K562 (cell line): ENCODE measurements around the gene KIF26B. TPM values are rescaled to one million over a fixed set of nuclear protein-coding genes. Genes with fewer than 3 reads are reported as not detected.

Experiments
- ATAC-seq: fragments of 200-7000 bp; cut with Tn5 transposase; 3 replicates; pipeline ENCODE4 v1.9.1; 2020; ENCODE audit warnings: moderate library complexity
- BruUV-seq: library from RNA; stranded (reverse); fragments of 400-500 nt; replicated peaks from 2 replicates; lab custom pipeline; 2021; lab: Mats Ljungman, UMichigan
- CTCF ChIA-PET: fragments of 300-600 bp; formaldehyde crosslinking; extraction: SDS; loops from one replicate; lab custom pipeline; 2021; ENCODE audit warnings: low intra/inter-chr PET ratio; lab: Yijun Ruan, JAX
- POLR2A ChIA-PET: fragments of 300-600, 350-650 bp; sonication (Branson Sonifier 250); formaldehyde crosslinking; extraction: SDS; loops from one replicate; lab custom pipeline; 2021; ENCODE audit warnings: antibody characterized with exemption, inconsistent platforms; lab: Yijun Ruan, JAX
- DNase-seq, 4 experiments: peaks; one replicate each; pipeline versions ENCODE4 v3.0.0 to v3.0.0-alpha.2; 2011 to 2018; ENCODE audit warnings: low spot score in 3 of 4, mixed read lengths in 3 of 4; ENCODE audit errors: extremely low read depth in 1 of 4
- FAIRE-seq: peaks from 2 replicates; lab custom pipeline; 2011; peaks lifted over from hg19 to GRCh38; lab: Jason Lieb, UNC
- H2AFZ ChIP-seq: 2 replicates; pipeline ENCODE4 v1.6.0; 2011; ENCODE audit warnings: low read depth, low read length, control low read depth, inconsistent platforms
- H3K27ac ChIP-seq: fragments of 200-600 bp; 3 replicates; pipeline ENCODE4 v1.8.0; 2011; ENCODE audit warnings: low read depth, mild to moderate bottlenecking, control low read depth, inconsistent platforms, low read length, moderate library complexity, mixed read lengths; ENCODE audit errors: extremely low read depth
- H3K27me3 ChIP-seq, 2 experiments: fragments of 300-600 bp in 1 of 2; 2 replicates in 1 of 2; 3 replicates in 1 of 2; pipeline versions ENCODE4 v1.6.0 to v1.8.0; 2011; ENCODE audit warnings: inconsistent platforms in 2 of 2, low read length in 2 of 2, mild to moderate bottlenecking in 1 of 2, mixed read lengths in 1 of 2, moderate library complexity in 1 of 2; ENCODE audit not compliant: control insufficient read depth in 2 of 2, insufficient read depth in 2 of 2
- H3K36me3 ChIP-seq: fragments of 300-600 bp; 3 replicates; pipeline ENCODE4 v1.8.0; 2011; ENCODE audit warnings: mild to moderate bottlenecking, low read length, inconsistent platforms; ENCODE audit not compliant: control insufficient read depth, insufficient read depth
- H3K4me1 ChIP-seq, 2 experiments: fragments of 200-600 bp in 1 of 2; replicated peaks in 1 of 2; 2 replicates in 1 of 2; 3 replicates in 1 of 2; pipeline versions ENCODE4 v1.5.1 to v1.8.0; 2011; ENCODE audit warnings: inconsistent platforms in 2 of 2, low read length in 2 of 2, mild to moderate bottlenecking in 1 of 2, mixed read lengths in 1 of 2, moderate library complexity in 1 of 2; ENCODE audit not compliant: control insufficient read depth in 2 of 2, insufficient read depth in 2 of 2
- H3K4me2 ChIP-seq: 2 replicates; pipeline ENCODE4 v1.6.1; 2011; ENCODE audit warnings: low read length, control low read depth, inconsistent platforms, mixed read lengths; ENCODE audit not compliant: insufficient read depth
- H3K4me3 ChIP-seq: fragments of 200-600 bp; sonication (generic), shearing (Covaris generic); 2 replicates; pipeline ENCODE4 v1.5.1; 2016; ENCODE audit warnings: control low read depth, inconsistent platforms
- H3K79me2 ChIP-seq: fragments of 200-600 bp; 3 replicates; pipeline ENCODE4 v1.8.0; 2011; ENCODE audit warnings: low read length, inconsistent platforms; ENCODE audit not compliant: control insufficient read depth, insufficient read depth
- H3K9ac ChIP-seq, 2 experiments: 2 replicates each; pipeline versions ENCODE4 v1.6.0 to v1.6.1; 2011; ENCODE audit warnings: low read depth in 2 of 2, low read length in 2 of 2, control low read depth in 1 of 2, inconsistent platforms in 1 of 2, mild to moderate bottlenecking in 1 of 2, mixed read lengths in 1 of 2; ENCODE audit not compliant: insufficient read depth in 1 of 2
- H3K9me1 ChIP-seq: one replicate; pipeline ENCODE4 v1.6.0; 2011; ENCODE audit warnings: inconsistent platforms, mild to moderate bottlenecking, low read length, moderate library complexity; ENCODE audit not compliant: control insufficient read depth, insufficient read depth
- H3K9me3 ChIP-seq: replicated peaks from 2 replicates; pipeline ENCODE4 v1.5.1; 2011; ENCODE audit warnings: low read depth, low read length, inconsistent platforms; ENCODE audit not compliant: control insufficient read depth, insufficient read depth
- H4K20me1 ChIP-seq: replicated peaks from 2 replicates; pipeline ENCODE4 v1.6.1; 2011; ENCODE audit warnings: low read length, inconsistent platforms, mixed read lengths; ENCODE audit not compliant: control insufficient read depth, insufficient read depth
- BHLHE40 ChIP-seq: IDR thresholded peaks from 2 replicates; pipeline ENCODE4 v1.6.1; 2011; ENCODE audit warnings: low read length, improper control_type of control experiment
- CEBPB ChIP-seq: fragments of 450-650 bp; IDR thresholded peaks from 2 replicates; pipeline ENCODE4 v1.6.1; 2016; ENCODE audit warnings: missing genetic modification characterization, missing compliant biosample characterization
- MIER1 ChIP-seq: fragments of 450-650 bp; IDR thresholded peaks from 2 replicates; pipeline ENCODE4 v1.6.1; 2016; ENCODE audit warnings: antibody characterized with exemption, mild to moderate bottlenecking, low read depth
- NELFE ChIP-seq: IDR thresholded peaks from 2 replicates; pipeline ENCODE4 v1.6.1; 2011; ENCODE audit warnings: mild to moderate bottlenecking; ENCODE audit not compliant: insufficient read depth, insufficient read length
- NFXL1 ChIP-seq: fragments of 450-650 bp; formaldehyde crosslinking; IDR thresholded peaks from 2 replicates; pipeline ENCODE4 v1.4.0; 2021; ENCODE audit warnings: mild to moderate bottlenecking
- PHB2 ChIP-seq: fragments of 450-650 bp; IDR thresholded peaks from 2 replicates; pipeline ENCODE4 v1.6.1; 2017; ENCODE audit warnings: low read depth
- RAD51 ChIP-seq: fragments of 450-650 bp; IDR thresholded peaks from 2 replicates; pipeline ENCODE4 v1.7.1; 2016; ENCODE audit warnings: low read depth, mild to moderate bottlenecking, borderline replicate concordance
- RHOXF2B ChIP-seq: fragments of 250-450 bp; sonication (Bioruptor Pico); conservative IDR thresholded peaks from 2 replicates; pipeline ENCODE4 v1.5.1; 2021
- SIN3A ChIP-seq, 2 experiments: fragments of 150-350 bp in 1 of 2; IDR thresholded peaks; 2 replicates each; pipeline ENCODE4 v1.6.1; 2011 to 2016; ENCODE audit warnings: borderline replicate concordance in 2 of 2, low read depth in 2 of 2, low read length in 2 of 2, mild to moderate bottlenecking in 2 of 2, moderate library complexity in 2 of 2; ENCODE audit not compliant: control insufficient read depth in 1 of 2
- TFE3 ChIP-seq: fragments of 450-650 bp; formaldehyde crosslinking; IDR thresholded peaks from 2 replicates; pipeline ENCODE4 v1.4.0; 2020; ENCODE audit warnings: mild to moderate bottlenecking, mixed read lengths
- TOE1 ChIP-seq, 2 experiments: fragments of 450-650 bp in 1 of 2; sonication (generic) in 1 of 2; formaldehyde crosslinking in 1 of 2; IDR thresholded peaks; 2 replicates each; pipeline versions ENCODE4 v1.7.1 to v1.8.0; 2016 to 2022; ENCODE audit warnings: borderline replicate concordance in 2 of 2, mild to moderate bottlenecking in 2 of 2, antibody characterized with exemption in 1 of 2, inconsistent platforms in 1 of 2, low read depth in 1 of 2, missing genetic modification reagents in 1 of 2, moderate library complexity in 1 of 2
- ZBTB17 ChIP-seq: fragments of 450-650 bp; formaldehyde crosslinking; IDR thresholded peaks from 2 replicates; pipeline ENCODE4 v1.4.0; 2020; ENCODE audit warnings: mild to moderate bottlenecking
- ZNF707 ChIP-seq: fragments of 250-450 bp; sonication (Bioruptor Pico); conservative IDR thresholded peaks from 2 replicates; pipeline ENCODE4 v1.8.0; 2022; ENCODE audit warnings: inconsistent platforms, mild to moderate bottlenecking, moderate library complexity
- WGBS: fragments of 100-300 bp; shearing (Covaris generic); methylation state at CpG from one replicate; pipeline ENCODE4 v1.1.6; 2016; ENCODE audit warnings: low coverage, mixed read lengths; ENCODE audit not compliant: insufficient coverage; ENCODE audit errors: missing lambda C conversion rate; 5-methylcytosine and 5-hydroxymethylcytosine counted together
- in situ Hi-C: fragments of 300-500 bp; cut with MboI; formaldehyde crosslinking; loops from 4 replicates; pipeline ENCODE4 v1.15.0; 2018; ENCODE audit warnings: inconsistent platforms, mixed read lengths
- intact Hi-C: fragments of 100-400 bp; cut with micrococcal nuclease; formaldehyde crosslinking; loops from 2 replicates; pipeline ENCODE4 v1.14.2; 2022
- polyA plus RNA-seq, 8 experiments: library from polyadenylated mRNA; depleted of rRNA in 4 of 8; stranded (reverse) in 5 of 8; unstranded in 3 of 8; fragments of >200 nt; fragmentation: Nextera tagmentation in 2 of 8; fragmentation: Illumina TruSeq in 1 of 8; extraction: Ambion mirVana in 2 of 8; extraction: Trizol in 1 of 8; gene quantifications; 2 replicates each; pipeline versions ENCODE4 v1.2.1 to v1.2.3, GENCODE V29; 2011 to 2014; ENCODE audit warnings: inconsistent platforms in 1 of 8, missing spikeins in 1 of 8
- total RNA-seq, 7 experiments: library from RNA; depleted of rRNA in 6 of 7; stranded (reverse); fragments of >200 nt in 6 of 7; fragmentation: Illumina TruSeq in 2 of 7; extraction: Trizol in 2 of 7; gene quantifications; 2 replicates each; pipeline versions ENCODE4 v1.2.1 to v1.2.3, GENCODE V29; 2011 to 2021; ENCODE audit warnings: low replicate concordance in 1 of 7

KIF26B gene
- total and polyA plus RNA-seq, 9 of the 15 experiments (the other 6 are each of a cell fraction or from before 2014, with no cell fraction given): 0.02 to 0.08 (median 0.03) TPM; not detected in 6

- Histone ChIP-seq H3K9me1 (no peaks in the 10 kb centered on the region), H3K4me3 (no peak overlapping the region)
- WGBS: under 1% methylated on average over 15 of the region's 15 CpGs
Observed at GRCh38 chr1:245583575-245584330, 429.0 kb downstream of the KIF26B start.

More at GRCh38 chr1:245583575-245584330, 429.0 kb downstream of the KIF26B start:
- Histone ChIP-seq H2AFZ (no peak overlapping the region), H3K27ac (no peak overlapping the region), H3K27me3 (peaks cover 38 to 72% of the 10 kb centered on the region in 2 experiments), H3K79me2 (no peaks in the 10 kb centered on the region), H4K20me1 (no peaks in the 10 kb centered on the region), H3K4me2 (no peak overlapping the region), H3K9me3 (no peaks in the 10 kb centered on the region), H3K36me3 (no peaks in the 10 kb centered on the region), H3K9ac (no peak overlapping the region), H3K4me1 (no peaks in the 10 kb centered on the region)
- ChIA-PET POLR2A (no interaction called here), CTCF (no interaction called here)
- BruUV-seq: no TSS peak
- in situ Hi-C loops: no loop called here
- ATAC-seq (no peak), DNase-seq (no peak), FAIRE-seq (no peak)
- TF ChIP-seq MIER1 (no peak), BHLHE40 (peak; percentile 8; the same call in 1 of the 2 replicates), TOE1 (IDR thresholded peaks at IDR 0.05; ENCODE audit: borderline replicate concordance) (0 out of 2 replicates have a peak, but pooled peaks have one; percentile 22), TOE1 (CRISPR knock-in tag; IDR thresholded peaks at IDR 0.05; ENCODE audit: borderline replicate concordance, low read depth) (no peak), SIN3A (IDR thresholded peaks at IDR 0.05; ENCODE audit: borderline replicate concordance in 2 of 2, control insufficient read depth in 1 of 2, low read depth in 2 of 2, low read length in 2 of 2) (no peak), ZBTB17 (CRISPR knock-in tag) (no peak), PHB2 (no peak), ZNF707 (CRISPR knock-in tag) (no peak), TFE3 (CRISPR knock-in tag) (peak; percentile 83), RAD51 (0 out of 2 replicates have a peak, but pooled peaks have one; percentile 18), NFXL1 (no peak), NELFE (no peak), CEBPB (tag) (0 out of 2 replicates have a peak, but pooled peaks have one; percentile 15), RHOXF2B (no peak)
- intact Hi-C loops: no loop called here
